Measurements from ENCODE around the gene CSF1.

CSF1 gene

GRCh38 chr1:109954041-109954512 is 43.4 kb downstream of the CSF1 start:
- DNase-seq (ENCODE audit: extremely low spot score): no peak
- ChIA-PET POLR2A (no interaction called here), CTCF (no interaction called here)
- TF ChIP-seq ARNT (IDR thresholded peaks at IDR 0.05): no peak
- no peak for TF ChIP-seq L3MBTL2 (conservative IDR thresholded peaks at IDR 0.05)
- no peak for TF ChIP-seq PKNOX1 (IDR thresholded peaks at IDR 0.05)
- no peak for TF ChIP-seq SP1 (IDR thresholded peaks at IDR 0.05)
- no peak for TF ChIP-seq ELF4 (IDR thresholded peaks at IDR 0.05)

- TF ChIP-seq LEF1 (IDR thresholded peaks at IDR 0.05; ENCODE audit: borderline replicate concordance): no peak
- TF ChIP-seq FOXK2 (IDR thresholded peaks at IDR 0.05): no peak
- no peak for TF ChIP-seq TARDBP (IDR thresholded peaks at IDR 0.05)
- TF ChIP-seq HDGF (IDR thresholded peaks at IDR 0.05; ENCODE audit: borderline replicate concordance): no peak
- TF ChIP-seq FOXA1 (IDR thresholded peaks at IDR 0.05): no peak
- TF ChIP-seq PKNOX1 (IDR thresholded peaks at IDR 0.05): no peak
- no peak for TF ChIP-seq ARNT (IDR thresholded peaks at IDR 0.05)
- TF ChIP-seq NFRKB (IDR thresholded peaks at IDR 0.05): no peak
- no peak for TF ChIP-seq FOXM1 (IDR thresholded peaks at IDR 0.05; ENCODE audit: borderline replicate concordance)
- no peak for TF ChIP-seq L3MBTL2 (conservative IDR thresholded peaks at IDR 0.05)
- no peak for TF ChIP-seq BHLHE40 (IDR thresholded peaks at IDR 0.05; ENCODE audit: borderline replicate concordance)
- TF ChIP-seq SUZ12 (IDR thresholded peaks at IDR 0.05): no peak
- no peak for TF ChIP-seq ELF4 (IDR thresholded peaks at IDR 0.05)
- ChIA-PET POLR2A (interaction anchor here (1.3 to 1.4 kb wide), 2 partner anchors 25 kb away, joined by 3 to 4 read pairs; partner anchors contain the start of gene AHCYL1), CTCF (interaction anchor here (0.7 to 2.4 kb wide), 3 partner anchors 19 to 36 kb away, joined by 4 to 9 read pairs (median 7); partner anchors contain the start of gene AHCYL1)
- no peak for DNase-seq (ENCODE audit: extremely low spot score)
Measured at GRCh38 chr1:109959632-109959973, 49.0 kb downstream of the CSF1 start.

GRCh38 chr1:109959974-109960744 is 49.5 kb downstream of the CSF1 start:
- DNase-seq (ENCODE audit: extremely low spot score): peak; percentile 53
- no peak for TF ChIP-seq PKNOX1 (IDR thresholded peaks at IDR 0.05)
- ChIA-PET POLR2A (interaction anchor here (1.3 kb wide), 1 partner anchor 24 kb away, joined by 4 read pairs; the partner anchor contains the start of gene AHCYL1), CTCF (interaction anchor here (0.6 to 2.4 kb wide), 4 partner anchors 18 to 168 kb away, joined by 3 to 9 read pairs (median 6); partner anchors contain the start of gene AHCYL1)

GRCh38 chr1:109960745-109961094 is 50.1 kb downstream of the CSF1 start:
- POLR2A ChIA-PET: interaction anchor here (1.3 kb wide), 1 partner anchor 24 kb away, joined by 4 read pairs; the partner anchor contains the start of gene AHCYL1
- CTCF ChIA-PET: interaction anchor here (0.6 to 2.1 kb wide), 4 partner anchors 37 to 653 kb away, joined by 3 to 7 read pairs (median 4); no protein-coding TSS in a partner anchor
- DNase-seq (ENCODE audit: extremely low spot score): no peak
- TF ChIP-seq ELF4 (IDR thresholded peaks at IDR 0.05) (no peak), FOXM1 (IDR thresholded peaks at IDR 0.05; ENCODE audit: borderline replicate concordance) (no peak), LEF1 (IDR thresholded peaks at IDR 0.05; ENCODE audit: borderline replicate concordance) (no peak), TARDBP (IDR thresholded peaks at IDR 0.05) (no peak), PKNOX1 (IDR thresholded peaks at IDR 0.05) (no peak), SUZ12 (IDR thresholded peaks at IDR 0.05) (no peak), CTBP1 (IDR thresholded peaks at IDR 0.05; ENCODE audit: borderline replicate concordance) (no peak), NFRKB (IDR thresholded peaks at IDR 0.05) (no peak), ZNF384 (IDR thresholded peaks at IDR 0.05) (no peak), FOXK2 (IDR thresholded peaks at IDR 0.05) (no peak), SP1 (IDR thresholded peaks at IDR 0.05) (no peak), FOXA1 (IDR thresholded peaks at IDR 0.05) (no peak), L3MBTL2 (conservative IDR thresholded peaks at IDR 0.05) (no peak), BHLHE40 (IDR thresholded peaks at IDR 0.05; ENCODE audit: borderline replicate concordance) (no peak), HDGF (IDR thresholded peaks at IDR 0.05; ENCODE audit: borderline replicate concordance) (no peak), ARNT (IDR thresholded peaks at IDR 0.05) (no peak)

- no peak for DNase-seq (ENCODE audit: extremely low spot score)
- ChIA-PET POLR2A (no interaction called here), CTCF (no interaction called here)
- TF ChIP-seq FOXM1 (IDR thresholded peaks at IDR 0.05; ENCODE audit: borderline replicate concordance): no peak
- TF ChIP-seq SP1 (IDR thresholded peaks at IDR 0.05): no peak
Measured at GRCh38 chr1:109963864-109964263, 53.2 kb downstream of the CSF1 start.

GRCh38 chr1:109969146-109969829 is 58.6 kb downstream of the CSF1 start:
- ChIA-PET CTCF (interaction anchor here (1.4 kb wide), 1 partner anchor 179 kb away, joined by 4 read pairs; no protein-coding TSS in a partner anchor), POLR2A (no interaction called here)
- DNase-seq (ENCODE audit: extremely low spot score): no peak
- TF ChIP-seq SP1 (IDR thresholded peaks at IDR 0.05): no peak
- no peak for TF ChIP-seq FOXM1 (IDR thresholded peaks at IDR 0.05; ENCODE audit: borderline replicate concordance)
- no peak for TF ChIP-seq BHLHE40 (IDR thresholded peaks at IDR 0.05; ENCODE audit: borderline replicate concordance)
- TF ChIP-seq HDGF (IDR thresholded peaks at IDR 0.05; ENCODE audit: borderline replicate concordance): no peak
- no peak for TF ChIP-seq LEF1 (IDR thresholded peaks at IDR 0.05; ENCODE audit: borderline replicate concordance)
- no peak for TF ChIP-seq FOXK2 (IDR thresholded peaks at IDR 0.05)
- TF ChIP-seq ELF4 (IDR thresholded peaks at IDR 0.05): no peak
- TF ChIP-seq SUZ12 (IDR thresholded peaks at IDR 0.05): no peak
- TF ChIP-seq FOXA1 (IDR thresholded peaks at IDR 0.05): no peak
- no peak for TF ChIP-seq ARNT (IDR thresholded peaks at IDR 0.05)
- no peak for TF ChIP-seq NFRKB (IDR thresholded peaks at IDR 0.05)
- TF ChIP-seq CTBP1 (IDR thresholded peaks at IDR 0.05; ENCODE audit: borderline replicate concordance): no peak
- TF ChIP-seq TARDBP (IDR thresholded peaks at IDR 0.05): no peak
- no peak for TF ChIP-seq ZNF384 (IDR thresholded peaks at IDR 0.05)
- no peak for TF ChIP-seq L3MBTL2 (conservative IDR thresholded peaks at IDR 0.05)
- no peak for TF ChIP-seq PKNOX1 (IDR thresholded peaks at IDR 0.05)
